CD14-positive monocyte (primary cell): Measurements from ENCODE around the gene CDKN2A. TPM values are rescaled to one million over a fixed set of nuclear protein-coding genes. Genes with fewer than 3 reads are reported as not detected.

Source experiments
- DNase-seq, 3 donors: peaks; one replicate each; pipeline ENCODE4 v3.0.0-alpha.2; 2011 to 2022
- H2AFZ ChIP-seq: 2 replicates; pipeline ENCODE4 v1.6.0; 2012; ENCODE audit warnings: mild to moderate bottlenecking, low read depth, low read length, inconsistent platforms; ENCODE audit not compliant: insufficient read depth, poor library complexity, severe bottlenecking
- H3K27ac ChIP-seq, 2 donors: 1 replicate in 1 of 2; 2 replicates in 1 of 2; pipeline ENCODE4 v1.5.1; 2012 to 2013; ENCODE audit warnings: low read length in 2 of 2, control low read depth in 1 of 2, inconsistent platforms in 1 of 2, low read depth in 1 of 2, mild to moderate bottlenecking in 1 of 2
- H3K27me3 ChIP-seq, 2 donors: one replicate each; pipeline versions ENCODE4 v1.6.0 to v1.6.1; 2011 to 2013; ENCODE audit warnings: low read length in 2 of 2; ENCODE audit not compliant: control insufficient read depth in 2 of 2, insufficient read depth in 2 of 2
- H3K36me3 ChIP-seq, 2 donors: replicated peaks in 1 of 2; 1 replicate in 1 of 2; 2 replicates in 1 of 2; pipeline versions ENCODE4 v1.5.1 to v1.6.1; 2012 to 2013; ENCODE audit warnings: low read length in 2 of 2, control low read depth in 1 of 2, inconsistent platforms in 1 of 2, mild to moderate bottlenecking in 1 of 2; ENCODE audit not compliant: insufficient read depth in 2 of 2, control insufficient read depth in 1 of 2
- H3K4me1 ChIP-seq, 2 donors: 1 replicate in 1 of 2; 2 replicates in 1 of 2; pipeline versions ENCODE4 v1.5.1 to v1.6.1; 2012 to 2013; ENCODE audit warnings: low read length in 2 of 2, control low read depth in 1 of 2, inconsistent platforms in 1 of 2, mild to moderate bottlenecking in 1 of 2, moderate library complexity in 1 of 2; ENCODE audit not compliant: insufficient read depth in 2 of 2, control insufficient read depth in 1 of 2
- H3K4me2 ChIP-seq: replicated peaks from 2 replicates; pipeline ENCODE3; 2012; ENCODE audit warnings: low read length, moderate library complexity, mild to moderate bottlenecking; ENCODE audit not compliant: poor library complexity, severe bottlenecking; ENCODE audit errors: extremely low read depth
- H3K4me3 ChIP-seq, 3 experiments: fragments of 200-600 bp in 1 of 3; sonication (generic) in 1 of 3; replicated peaks in 1 of 3; 1 replicate in 2 of 3; 2 replicates in 1 of 3; pipeline ENCODE4 v1.5.1; 2011 to 2013; ENCODE audit warnings: low read length in 3 of 3, mild to moderate bottlenecking in 3 of 3, control low read depth in 2 of 3, low read depth in 2 of 3, inconsistent platforms in 1 of 3, moderate library complexity in 1 of 3
- H3K79me2 ChIP-seq: 2 replicates; pipeline ENCODE4 v1.6.0; 2012; ENCODE audit warnings: mild to moderate bottlenecking, control low read depth, inconsistent platforms, low read length, moderate library complexity; ENCODE audit not compliant: insufficient read depth
- H3K9ac ChIP-seq: 2 replicates; pipeline ENCODE4 v1.6.0; 2017; ENCODE audit warnings: low read length, mild to moderate bottlenecking; ENCODE audit not compliant: insufficient read depth, poor library complexity, severe bottlenecking
- H3K9me3 ChIP-seq, 2 donors: replicated peaks in 1 of 2; 1 replicate in 1 of 2; 2 replicates in 1 of 2; pipeline versions ENCODE4 v1.5.1 to v1.6.1; 2012 to 2013; ENCODE audit warnings: low read length in 2 of 2, control low read depth in 1 of 2; ENCODE audit not compliant: control insufficient read depth in 1 of 2, insufficient read depth in 1 of 2
- H4K20me1 ChIP-seq: 2 replicates; pipeline ENCODE4 v1.6.0; 2012; ENCODE audit warnings: mild to moderate bottlenecking, low read length, control low read depth, moderate library complexity; ENCODE audit not compliant: insufficient read depth
- H3K27ac Mint-ChIP-seq, 7 donors: one replicate each; pipeline ENCODE4 v1.8.0; 2020; ENCODE audit warnings: mild to moderate bottlenecking in 7 of 7, mixed read lengths in 7 of 7, moderate library complexity in 6 of 7, inconsistent platforms in 2 of 7
- H3K27me3 Mint-ChIP-seq, 3 donors: one replicate each; pipeline ENCODE4 v1.8.0; 2021 to 2022; ENCODE audit warnings: low read depth in 3 of 3, mild to moderate bottlenecking in 3 of 3, mixed read lengths in 3 of 3, moderate library complexity in 3 of 3, inconsistent platforms in 1 of 3
- H3K36me3 Mint-ChIP-seq, 2 donors: one replicate each; pipeline ENCODE4 v1.8.0; 2020; ENCODE audit warnings: mixed read lengths in 2 of 2, inconsistent platforms in 1 of 2, mild to moderate bottlenecking in 1 of 2
- H3K4me1 Mint-ChIP-seq: one replicate; pipeline ENCODE4 v1.8.0; 2020; ENCODE audit warnings: mild to moderate bottlenecking, mixed read lengths
- H3K4me3 Mint-ChIP-seq, 2 donors: one replicate each; pipeline ENCODE4 v1.8.0; 2020; ENCODE audit warnings: mild to moderate bottlenecking in 2 of 2, mixed read lengths in 2 of 2, moderate library complexity in 1 of 2
- H3K9me3 Mint-ChIP-seq, 7 donors: one replicate each; pipeline ENCODE4 v1.8.0; 2020 to 2022; ENCODE audit warnings: mixed read lengths in 7 of 7, mild to moderate bottlenecking in 6 of 7, moderate library complexity in 6 of 7, inconsistent platforms in 2 of 7
- WGBS: methylation state at CpG from one replicate; pipeline ENCODE4 v1.1.5; 2013; ENCODE audit warnings: missing lambda C conversion rate; ENCODE audit not compliant: insufficient coverage; 5-methylcytosine and 5-hydroxymethylcytosine counted together
- intact Hi-C, 2 donors: fragments of 100-400 bp; cut with micrococcal nuclease; formaldehyde crosslinking; loops; one replicate each; pipeline versions ENCODE4 v1.15.0 to v1.15.1; 2023
- polyA plus RNA-seq, 3 donors: library from polyadenylated mRNA; depleted of rRNA in 1 of 3; unstranded in 2 of 3; stranded (reverse) in 1 of 3; fragments of 300-500 nt in 2 of 3; fragments of >200 nt in 1 of 3; fragmentation: Illumina TruSeq in 2 of 3; gene quantifications; 1 replicate in 2 of 3; 2 replicates in 1 of 3; pipeline ENCODE4 v1.2.3, GENCODE V29; 2012 to 2021
- TF ChIP-seq, protein P1 (sequence below): fragments of 200-600 bp; IDR thresholded peaks from one replicate; pipeline ENCODE4 v1.8.0; 2022; ENCODE audit warnings: antibody characterized with exemption, mild to moderate bottlenecking

CDKN2A gene
- polyA plus RNA-seq, 3 donors: 0.86 to 1.6 (median 1.1) TPM

DNA sequence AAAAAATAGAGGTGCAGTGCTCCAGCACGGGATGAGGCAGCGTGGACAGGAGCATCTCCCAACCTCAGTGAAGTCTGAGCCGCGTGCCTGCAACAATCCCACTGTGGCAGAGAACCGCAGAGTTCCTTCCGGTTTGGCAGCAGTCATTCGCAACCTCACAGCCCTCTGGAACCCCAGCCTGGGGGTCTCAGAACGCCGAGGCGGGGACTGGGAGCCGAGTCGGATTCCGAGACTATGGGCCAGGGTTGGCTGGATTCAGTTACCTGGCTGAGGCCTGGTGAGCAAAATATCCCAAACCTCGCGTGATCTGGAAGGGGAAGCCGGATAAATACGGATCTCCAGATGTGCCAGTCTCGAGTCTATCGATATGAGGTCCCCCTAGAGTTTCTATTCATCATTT, 27.0 kb downstream of the CDKN2A start:
- Histone ChIP-seq H3K27me3 (peaks cover 94 to 100% of the 10 kb centered on the region in 2 donors), H4K20me1 (no peaks in the 10 kb centered on the region), H3K27ac (no peak overlapping the region), H3K4me3 (no peak overlapping the region), H3K79me2 (no peaks in the 10 kb centered on the region), H2AFZ (peak overlapping the region; percentile 26), H3K9ac (no peak overlapping the region), H3K9me3 (peaks cover 19 to 65% of the 10 kb centered on the region in 2 donors), H3K36me3 (no peaks in the 10 kb centered on the region), H3K4me2 (peak overlapping the region; percentile 19), H3K4me1 (peaks cover 32 to 42% of the 10 kb centered on the region in 2 donors)
- Mint-ChIP-seq H3K27ac (no peak overlapping the region), H3K4me1 (peaks cover 54% of the 10 kb centered on the region), H3K9me3 (peaks cover 6 to 79% (median 46%) of the 10 kb centered on the region in 7 donors), H3K36me3 (peaks cover 22 to 30% of the 10 kb centered on the region in 2 donors), H3K4me3 (peak overlapping the region in 1 of 2 donors; percentile 69), H3K27me3 (peaks cover 92 to 98% (median 93%) of the 10 kb centered on the region in 3 donors)
- 6% methylated on average over 15 of the region's 19 CpGs for WGBS
- TF ChIP-seq, protein P1, sequence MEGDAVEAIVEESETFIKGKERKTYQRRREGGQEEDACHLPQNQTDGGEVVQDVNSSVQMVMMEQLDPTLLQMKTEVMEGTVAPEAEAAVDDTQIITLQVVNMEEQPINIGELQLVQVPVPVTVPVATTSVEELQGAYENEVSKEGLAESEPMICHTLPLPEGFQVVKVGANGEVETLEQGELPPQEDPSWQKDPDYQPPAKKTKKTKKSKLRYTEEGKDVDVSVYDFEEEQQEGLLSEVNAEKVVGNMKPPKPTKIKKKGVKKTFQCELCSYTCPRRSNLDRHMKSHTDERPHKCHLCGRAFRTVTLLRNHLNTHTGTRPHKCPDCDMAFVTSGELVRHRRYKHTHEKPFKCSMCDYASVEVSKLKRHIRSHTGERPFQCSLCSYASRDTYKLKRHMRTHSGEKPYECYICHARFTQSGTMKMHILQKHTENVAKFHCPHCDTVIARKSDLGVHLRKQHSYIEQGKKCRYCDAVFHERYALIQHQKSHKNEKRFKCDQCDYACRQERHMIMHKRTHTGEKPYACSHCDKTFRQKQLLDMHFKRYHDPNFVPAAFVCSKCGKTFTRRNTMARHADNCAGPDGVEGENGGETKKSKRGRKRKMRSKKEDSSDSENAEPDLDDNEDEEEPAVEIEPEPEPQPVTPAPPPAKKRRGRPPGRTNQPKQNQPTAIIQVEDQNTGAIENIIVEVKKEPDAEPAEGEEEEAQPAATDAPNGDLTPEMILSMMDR: no peak
- intact Hi-C loops: loop anchor here (5.0 kb wide), 2 partner anchors 40 to 155 kb away; partner anchors contain the start of gene CDKN2B (in 2 of the 2)
- DNase-seq: peak in 1 of 3 donors; percentile 36

DNA sequence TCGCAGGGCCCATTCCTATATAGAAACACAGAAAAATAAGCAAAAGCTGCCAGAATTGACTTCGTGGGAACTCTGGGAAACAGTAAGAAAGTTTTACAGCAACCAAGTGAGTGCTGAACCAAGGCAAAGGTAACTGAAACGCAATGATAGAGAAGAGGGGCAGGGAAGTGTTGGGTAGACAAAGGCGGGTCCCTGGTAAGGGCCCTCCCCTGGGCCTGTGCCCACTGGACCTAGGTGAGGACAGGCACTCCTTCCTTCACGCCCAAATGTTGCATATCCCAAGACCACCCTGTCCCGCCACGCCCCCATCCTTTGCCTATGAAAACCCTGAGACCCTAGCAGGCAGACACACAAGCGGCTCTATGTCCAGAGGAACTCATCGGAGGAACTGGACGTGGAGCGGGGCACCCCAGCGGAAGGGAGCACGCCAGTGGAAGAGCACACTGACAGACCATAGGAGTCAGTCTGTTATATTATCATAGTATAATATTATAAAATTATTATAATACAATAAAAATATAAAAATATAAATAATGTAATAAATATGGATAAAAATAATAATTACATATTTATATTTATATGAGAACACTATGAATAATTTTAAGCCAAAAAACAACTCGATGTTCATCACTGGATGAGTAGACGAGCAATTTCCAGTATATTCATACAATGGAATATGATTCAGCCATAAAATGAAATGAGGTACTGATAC, 27.9 kb downstream of the CDKN2A start:
- no peak overlapping the region for H3K4me2 ChIP-seq
- no peak for DNase-seq
- peaks cover 6 to 78% (median 45%) of the 10 kb centered on the region in 7 donors for H3K9me3 Mint-ChIP-seq

More for the DNA sequence above, 27.9 kb downstream of the CDKN2A start:
- H2AFZ ChIP-seq: no peak overlapping the region
- 9% methylated on average over 5 of the region's 15 CpGs for WGBS
- H3K27me3 ChIP-seq: peaks cover 88 to 100% of the 10 kb centered on the region in 2 donors
- H3K9me3 ChIP-seq: peaks cover 19 to 60% of the 10 kb centered on the region in 2 donors
- H3K36me3 Mint-ChIP-seq: peaks cover 20 to 29% of the 10 kb centered on the region in 2 donors
- peak overlapping the region in 1 of 7 donors; percentile 82 for H3K27ac Mint-ChIP-seq
- TF ChIP-seq, protein P1: no peak
- H3K9ac ChIP-seq: no peak overlapping the region
- H4K20me1 ChIP-seq: no peaks in the 10 kb centered on the region
- intact Hi-C loops: loop anchor here (5.0 kb wide), 2 partner anchors 41 to 154 kb away; partner anchors contain the start of gene CDKN2B (in 2 of the 2)
- peaks cover 53% of the 10 kb centered on the region for H3K4me1 Mint-ChIP-seq
- H3K4me3 ChIP-seq: no peak overlapping the region
- H3K27me3 Mint-ChIP-seq: peaks cover 85 to 94% (median 87%) of the 10 kb centered on the region in 3 donors
- no peaks in the 10 kb centered on the region for H3K36me3 ChIP-seq
- H3K79me2 ChIP-seq: no peaks in the 10 kb centered on the region
- peak overlapping the region in 1 of 2 donors; percentile 90 for H3K4me3 Mint-ChIP-seq
- H3K27ac ChIP-seq: no peak overlapping the region
- peaks cover 31 to 42% of the 10 kb centered on the region in 2 donors for H3K4me1 ChIP-seq
